RWPE1 (cell line): ENCODE results near the gene RUNX1.

Source experiments
- CTCF ChIA-PET: fragments of 350-600 bp; sonication (Branson Sonifier 250); formaldehyde crosslinking; extraction: SDS; loops from one replicate; lab custom pipeline; 2021; lab: Yijun Ruan, JAX
- POLR2A ChIA-PET: fragments of 400-600 bp; formaldehyde crosslinking; extraction: SDS; loops from one replicate; lab custom pipeline; 2020; ENCODE audit warnings: antibody characterized with exemption; ENCODE audit not compliant: low non-redundant PET; lab: Yijun Ruan, JAX
- DNase-seq: peaks from one replicate; pipeline ENCODE4 v3.0.0; 2012; ENCODE audit warnings: low spot score
- H3K27ac ChIP-seq: fragments of 450-650 bp; 2 replicates; pipeline ENCODE4 v1.5.1; 2017
- CTCF ChIP-seq: fragments of 450-650 bp; conservative IDR thresholded peaks from 2 replicates; pipeline ENCODE4 v1.5.1; 2017; ENCODE audit warnings: low read depth, mild to moderate bottlenecking

The RUNX1 gene

GRCh38 chr21:34925597-34925996 lies 123.5 kb downstream of the RUNX1 start:
- no peak for TF ChIP-seq CTCF
- CTCF ChIA-PET: interaction anchor here (0.6 kb wide), 1 partner anchor 259 kb away, joined by 3 read pairs; no protein-coding TSS in a partner anchor
- H3K27ac ChIP-seq: no peak overlapping the region
- POLR2A ChIA-PET: no interaction called here
- no peak for DNase-seq

DNA sequence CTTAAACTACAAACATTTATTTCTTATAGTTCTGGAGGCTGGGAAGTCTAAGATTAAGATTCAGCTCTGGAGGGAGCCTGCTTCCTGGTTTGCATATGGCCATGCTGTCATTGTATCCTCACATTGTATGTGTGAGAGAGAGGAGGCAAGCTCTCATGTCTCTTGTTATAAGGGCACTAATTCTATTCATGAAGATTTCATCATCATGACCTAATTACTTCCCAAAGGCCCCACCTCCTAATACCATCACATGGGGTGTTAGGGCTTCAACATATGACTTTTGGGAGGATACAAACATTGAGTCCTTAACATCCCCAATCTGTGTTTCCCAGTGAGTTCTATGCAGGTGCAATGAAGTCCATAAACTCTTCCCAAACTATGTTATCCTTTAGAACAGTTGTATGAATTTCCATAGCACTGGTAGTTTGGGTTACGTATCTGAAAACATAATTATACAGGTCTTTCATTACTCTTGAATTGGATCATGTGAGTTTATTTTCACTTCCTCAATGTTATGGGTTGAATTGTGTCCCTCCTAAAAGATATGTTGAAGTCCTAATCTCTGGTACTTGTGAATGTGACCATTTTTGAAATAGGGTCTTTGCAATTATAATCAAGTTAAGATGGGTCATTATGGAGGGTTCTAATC lies 124.2 kb downstream of the RUNX1 start:
- POLR2A ChIA-PET: no interaction called here
- CTCF ChIA-PET: no interaction called here
- DNase-seq: no peak
- TF ChIP-seq CTCF: no peak
- no peak overlapping the region for H3K27ac ChIP-seq

GRCh38 chr21:34924194-34924593 lies 124.9 kb downstream of the RUNX1 start:
- POLR2A ChIA-PET: no interaction called here
- DNase-seq: no peak
- CTCF ChIA-PET: no interaction called here
- TF ChIP-seq CTCF: no peak
- no peak overlapping the region for H3K27ac ChIP-seq

DNA sequence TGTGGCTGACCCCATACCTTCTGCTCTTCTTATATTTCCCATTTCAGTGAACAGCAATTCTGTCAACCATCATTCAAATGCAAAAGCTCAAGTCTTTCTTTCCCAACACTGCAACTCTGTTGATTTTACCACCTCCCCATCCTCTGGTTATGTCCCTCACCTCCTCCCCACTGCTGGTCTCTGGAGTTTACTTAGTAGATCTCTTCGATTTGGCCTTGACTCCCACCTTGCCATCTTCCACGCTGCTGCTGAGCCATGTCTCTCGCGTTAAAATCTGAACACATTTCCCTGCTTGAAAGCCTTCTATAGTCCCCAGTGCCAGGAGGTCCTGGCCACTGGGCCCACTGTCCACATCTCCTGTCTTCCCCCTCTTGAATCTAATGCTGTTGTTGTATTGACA lies 125.5 kb downstream of the RUNX1 start:
- ChIA-PET POLR2A (no interaction called here), CTCF (interaction anchor here (0.7 kb wide), 1 partner anchor 454 kb away, joined by 3 read pairs; no protein-coding TSS in a partner anchor)
- no peak overlapping the region for H3K27ac ChIP-seq
- no peak for DNase-seq
- no peak for TF ChIP-seq CTCF

DNA sequence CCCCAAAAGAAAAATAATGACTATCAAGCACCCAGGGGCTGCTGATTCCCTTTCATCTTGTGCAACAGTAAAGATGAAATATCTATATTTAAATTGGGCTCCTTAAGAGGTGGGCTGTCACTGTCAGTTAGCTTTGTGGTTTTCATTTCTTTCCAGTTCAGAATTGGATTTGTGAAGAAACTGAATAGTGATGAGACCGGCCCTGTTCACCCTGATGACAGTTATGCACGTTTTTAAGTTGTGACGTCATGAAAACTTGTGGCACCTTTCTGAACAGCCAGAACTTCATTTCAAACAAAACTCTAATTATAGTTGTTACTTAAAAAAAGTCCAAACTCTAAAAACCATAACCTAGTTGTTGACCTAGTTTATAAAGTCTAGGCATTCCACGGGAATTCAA lies 125.9 kb downstream of the RUNX1 start:
- no peak for TF ChIP-seq CTCF
- no peak overlapping the region for H3K27ac ChIP-seq
- DNase-seq: no peak
- ChIA-PET CTCF (interaction anchor here (0.7 kb wide), 1 partner anchor 455 kb away, joined by 3 read pairs; no protein-coding TSS in a partner anchor), POLR2A (no interaction called here)

- no peak overlapping the region for H3K27ac ChIP-seq
These were observed 126.6 kb downstream of the RUNX1 start for GRCh38 chr21:34922479-34922878.

More at GRCh38 chr21:34922479-34922878, 126.6 kb downstream of the RUNX1 start:
- TF ChIP-seq CTCF: no peak
- POLR2A ChIA-PET: no interaction called here
- DNase-seq: no peak
- CTCF ChIA-PET: no interaction called here
